ENCODE data around the gene RETSAT. TPM values are rescaled to one million over a fixed set of nuclear protein-coding genes. Genes with fewer than 3 reads are reported as not detected.

The RETSAT gene
- total RNA-seq, 1 donor from 2014 or later = 38.2 TPM

DNA sequence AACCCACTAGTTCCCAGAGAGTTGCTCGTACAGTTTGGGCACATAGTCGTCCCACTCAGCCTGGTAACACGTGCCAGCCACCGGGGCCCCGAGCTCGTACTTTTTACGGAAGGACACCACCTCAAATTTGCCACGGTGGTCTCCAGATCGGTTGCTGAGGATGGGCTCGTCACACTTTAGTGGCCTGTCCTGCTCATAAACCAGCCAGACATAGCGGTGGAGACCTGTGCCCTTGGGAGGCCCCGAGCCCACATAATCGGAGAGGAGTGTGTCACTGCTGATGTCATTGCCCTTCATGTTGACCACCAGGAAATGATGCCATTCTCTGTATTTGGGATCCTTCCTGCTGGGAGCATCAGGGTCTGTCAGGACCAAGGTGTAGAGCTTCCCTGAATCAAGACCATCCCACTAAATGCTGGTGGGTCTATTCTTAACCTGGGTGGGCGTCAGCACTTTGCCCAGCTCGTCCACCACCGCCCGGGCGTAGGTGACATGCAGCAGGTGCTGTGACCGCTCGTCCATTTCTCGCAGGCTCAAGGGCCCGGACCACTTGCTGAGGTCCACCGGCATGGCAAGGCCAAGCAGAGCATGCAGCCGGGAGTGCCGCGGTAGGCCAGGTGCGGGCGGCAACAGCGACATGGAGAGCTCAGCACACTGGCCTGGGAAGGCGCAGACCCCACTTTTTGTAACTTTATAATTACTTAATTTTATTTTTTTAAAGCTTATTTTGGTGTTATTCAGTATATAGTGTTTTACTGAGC, 12.9 kb downstream of the RETSAT start:
- DNase-seq (ENCODE audit: low read depth) = no peak

DNA sequence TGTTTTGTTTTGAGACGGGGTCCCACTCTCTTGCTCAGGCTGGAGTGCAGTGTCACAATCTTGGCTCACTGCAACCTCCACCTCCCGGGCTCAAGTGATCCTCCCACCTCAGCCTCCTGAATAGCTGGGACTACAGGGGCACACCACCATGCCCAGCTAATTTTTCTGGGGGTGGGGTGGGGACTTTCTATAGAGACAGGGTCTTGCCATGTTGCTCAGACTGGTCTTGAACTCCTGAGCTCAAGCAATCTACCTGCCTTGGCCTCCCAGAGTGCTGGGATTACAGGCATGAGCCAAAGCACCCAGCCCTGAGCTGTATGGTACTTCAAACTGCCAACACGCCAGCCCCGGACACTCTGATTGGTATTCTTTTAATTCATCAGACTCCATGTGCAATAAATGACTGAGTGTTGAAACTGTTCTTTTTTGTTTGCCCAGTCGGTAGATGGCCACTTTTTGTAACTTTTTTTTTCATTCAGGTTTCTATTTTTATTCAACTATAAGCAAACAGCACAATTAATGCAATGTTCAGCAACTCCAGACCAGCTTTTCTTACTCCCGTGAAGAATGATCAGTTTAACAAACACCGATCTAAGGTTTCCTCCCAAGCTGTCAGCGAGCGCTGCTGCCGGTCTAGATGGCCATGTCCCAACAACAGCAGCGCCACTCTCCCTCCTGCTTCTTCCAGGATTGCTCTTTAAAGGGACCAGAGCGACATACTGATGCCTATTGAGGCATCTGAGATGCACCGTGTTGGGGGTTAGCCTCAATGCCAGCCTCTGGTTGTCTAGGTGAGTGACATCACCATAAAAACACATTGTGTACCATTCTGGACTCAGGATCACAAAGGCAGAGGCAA, 14.1 kb downstream of the RETSAT start:
- no peak for FAIRE-seq

More for the DNA sequence above, 12.9 kb downstream of the RETSAT start:
- H3K27ac ChIP-seq (ENCODE audit: low read depth, low read length) = no peak overlapping the region
- no peak overlapping the region for H3K4me3 Mint-ChIP-seq (ENCODE audit: unreplicated experiment)
- TF ChIP-seq EZH2 (IDR thresholded peaks at IDR 0.05; ENCODE audit: insufficient read depth, low read length) = no peak
- TF ChIP-seq, protein P1, sequence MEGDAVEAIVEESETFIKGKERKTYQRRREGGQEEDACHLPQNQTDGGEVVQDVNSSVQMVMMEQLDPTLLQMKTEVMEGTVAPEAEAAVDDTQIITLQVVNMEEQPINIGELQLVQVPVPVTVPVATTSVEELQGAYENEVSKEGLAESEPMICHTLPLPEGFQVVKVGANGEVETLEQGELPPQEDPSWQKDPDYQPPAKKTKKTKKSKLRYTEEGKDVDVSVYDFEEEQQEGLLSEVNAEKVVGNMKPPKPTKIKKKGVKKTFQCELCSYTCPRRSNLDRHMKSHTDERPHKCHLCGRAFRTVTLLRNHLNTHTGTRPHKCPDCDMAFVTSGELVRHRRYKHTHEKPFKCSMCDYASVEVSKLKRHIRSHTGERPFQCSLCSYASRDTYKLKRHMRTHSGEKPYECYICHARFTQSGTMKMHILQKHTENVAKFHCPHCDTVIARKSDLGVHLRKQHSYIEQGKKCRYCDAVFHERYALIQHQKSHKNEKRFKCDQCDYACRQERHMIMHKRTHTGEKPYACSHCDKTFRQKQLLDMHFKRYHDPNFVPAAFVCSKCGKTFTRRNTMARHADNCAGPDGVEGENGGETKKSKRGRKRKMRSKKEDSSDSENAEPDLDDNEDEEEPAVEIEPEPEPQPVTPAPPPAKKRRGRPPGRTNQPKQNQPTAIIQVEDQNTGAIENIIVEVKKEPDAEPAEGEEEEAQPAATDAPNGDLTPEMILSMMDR (IDR thresholded peaks at IDR 0.05; ENCODE audit: insufficient read depth, low read depth, low read length) = no peak
- peaks cover 2% of the 10 kb centered on the region for H3K36me3 ChIP-seq (ENCODE audit: insufficient read depth, low read length)
- H2AFZ ChIP-seq (ENCODE audit: low read depth, low read length) = no peak overlapping the region
- H3K27ac Mint-ChIP-seq (ENCODE audit: unreplicated experiment) = no peak overlapping the region
- H3K4me1 ChIP-seq (ENCODE audit: insufficient read depth, low read length) = peaks cover 3% of the 10 kb centered on the region
- no peaks in the 10 kb centered on the region for H3K9me3 ChIP-seq (ENCODE audit: insufficient read depth, low read depth, low read length)
- H3K9ac ChIP-seq (ENCODE audit: low read length) = no peak overlapping the region
- H4K20me1 ChIP-seq (ENCODE audit: insufficient read depth, low read length) = no peaks in the 10 kb centered on the region
- peaks cover 4% of the 10 kb centered on the region for H3K27me3 ChIP-seq (ENCODE audit: insufficient read depth, low read length)
- H3K4me3 ChIP-seq (ENCODE audit: insufficient read depth, low read depth, low read length) = no peak overlapping the region
- H3K4me1 Mint-ChIP-seq (ENCODE audit: low read depth, unreplicated experiment) = peaks cover 5% of the 10 kb centered on the region
- no peak for FAIRE-seq
- H3K79me2 ChIP-seq (ENCODE audit: insufficient read depth, low read length) = no peaks in the 10 kb centered on the region
- H3K4me2 ChIP-seq (ENCODE audit: low read length) = no peak overlapping the region
- no peaks in the 10 kb centered on the region for H3K27me3 Mint-ChIP-seq (ENCODE audit: low read depth, unreplicated experiment)
- H3K36me3 Mint-ChIP-seq (ENCODE audit: low read depth, unreplicated experiment) = peaks cover 17% of the 10 kb centered on the region
- no peaks in the 10 kb centered on the region for H3K9me3 Mint-ChIP-seq (ENCODE audit: unreplicated experiment)

More for the DNA sequence above, 14.1 kb downstream of the RETSAT start:
- Histone ChIP-seq H2AFZ (ENCODE audit: low read depth, low read length) (peak overlapping the region; percentile 2), H3K9me3 (ENCODE audit: insufficient read depth, low read depth, low read length) (no peaks in the 10 kb centered on the region), H3K27ac (ENCODE audit: low read depth, low read length) (no peak overlapping the region), H3K4me1 (ENCODE audit: insufficient read depth, low read length) (peaks cover 3% of the 10 kb centered on the region), H3K9ac (ENCODE audit: low read length) (no peak overlapping the region), H3K4me3 (ENCODE audit: insufficient read depth, low read depth, low read length) (no peak overlapping the region), H3K36me3 (ENCODE audit: insufficient read depth, low read length) (peaks cover 2% of the 10 kb centered on the region), H3K4me2 (ENCODE audit: low read length) (peak overlapping the region; percentile 71), H3K27me3 (ENCODE audit: insufficient read depth, low read length) (peaks cover 4% of the 10 kb centered on the region), H4K20me1 (ENCODE audit: insufficient read depth, low read length) (no peaks in the 10 kb centered on the region), H3K79me2 (ENCODE audit: insufficient read depth, low read length) (no peaks in the 10 kb centered on the region)
- Mint-ChIP-seq H3K9me3 (ENCODE audit: unreplicated experiment) (no peaks in the 10 kb centered on the region), H3K4me1 (ENCODE audit: low read depth, unreplicated experiment) (peaks cover 5% of the 10 kb centered on the region), H3K4me3 (ENCODE audit: unreplicated experiment) (no peak overlapping the region), H3K36me3 (ENCODE audit: low read depth, unreplicated experiment) (peaks cover 17% of the 10 kb centered on the region), H3K27ac (ENCODE audit: unreplicated experiment) (no peak overlapping the region), H3K27me3 (ENCODE audit: low read depth, unreplicated experiment) (no peaks in the 10 kb centered on the region)
- DNase-seq (ENCODE audit: low read depth) = no peak
- TF ChIP-seq EZH2 (IDR thresholded peaks at IDR 0.05; ENCODE audit: insufficient read depth, low read length) = no peak
- TF ChIP-seq, protein P1 (IDR thresholded peaks at IDR 0.05; ENCODE audit: insufficient read depth, low read depth, low read length) = no peak

Measured in astrocyte (in vitro differentiated cells and primary cell).